Cerebellar cortex (tissue), 1 donor: ENCODE results near the gene NRSN2.
A peak's percentile ranks its signal among the peaks of the same experiment; 100 is the strongest.

Experiments used
- DNase-seq: peaks from one replicate; pipeline ENCODE4 v3.0.0-alpha.2; 2015; ENCODE audit warnings: low spot score

Gene NRSN2, protein sequence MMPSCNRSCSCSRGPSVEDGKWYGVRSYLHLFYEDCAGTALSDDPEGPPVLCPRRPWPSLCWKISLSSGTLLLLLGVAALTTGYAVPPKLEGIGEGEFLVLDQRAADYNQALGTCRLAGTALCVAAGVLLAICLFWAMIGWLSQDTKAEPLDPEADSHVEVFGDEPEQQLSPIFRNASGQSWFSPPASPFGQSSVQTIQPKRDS

DNA sequence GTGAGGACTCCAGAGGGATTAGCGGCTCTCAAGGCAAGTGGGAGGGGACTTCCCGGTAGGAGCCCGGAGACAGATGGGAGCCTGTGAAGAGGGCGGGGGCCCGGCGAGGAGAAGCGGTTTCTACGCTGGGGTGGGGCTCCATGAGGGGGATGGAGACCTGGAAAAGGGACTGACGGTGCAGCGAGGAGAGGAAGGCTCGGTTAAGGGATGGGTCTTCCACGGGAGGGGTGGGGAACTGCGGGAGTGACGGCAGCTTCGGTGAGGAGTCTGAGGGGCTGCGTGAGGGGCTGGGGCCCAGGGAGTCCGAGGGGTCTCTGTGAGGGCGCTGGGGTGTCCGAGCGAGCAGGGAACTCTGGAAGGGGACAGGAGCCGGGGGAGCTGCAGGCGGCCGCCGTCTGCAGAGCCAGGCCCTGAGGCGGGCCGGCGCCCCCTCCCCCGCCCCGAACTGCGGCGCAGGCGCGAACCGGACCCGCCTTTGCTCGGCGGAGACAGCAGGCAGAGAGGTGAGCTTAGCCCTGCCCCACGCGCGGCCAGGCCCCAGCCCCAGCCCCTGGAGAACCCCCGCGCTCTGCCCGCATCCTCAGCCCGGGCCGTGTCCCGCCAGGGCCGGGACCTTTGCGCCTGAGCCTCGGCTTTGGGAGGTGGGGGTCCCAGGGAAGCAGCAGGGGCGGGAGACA, at the start of gene NRSN2:
Gene NRSN2, plus strand, starts transcription at position 472 of the 677 bp plus-strand sequence. CDS start 2,533 bp downstream, outside the sequence.
- peak; percentile 78 for DNase-seq

DNA sequence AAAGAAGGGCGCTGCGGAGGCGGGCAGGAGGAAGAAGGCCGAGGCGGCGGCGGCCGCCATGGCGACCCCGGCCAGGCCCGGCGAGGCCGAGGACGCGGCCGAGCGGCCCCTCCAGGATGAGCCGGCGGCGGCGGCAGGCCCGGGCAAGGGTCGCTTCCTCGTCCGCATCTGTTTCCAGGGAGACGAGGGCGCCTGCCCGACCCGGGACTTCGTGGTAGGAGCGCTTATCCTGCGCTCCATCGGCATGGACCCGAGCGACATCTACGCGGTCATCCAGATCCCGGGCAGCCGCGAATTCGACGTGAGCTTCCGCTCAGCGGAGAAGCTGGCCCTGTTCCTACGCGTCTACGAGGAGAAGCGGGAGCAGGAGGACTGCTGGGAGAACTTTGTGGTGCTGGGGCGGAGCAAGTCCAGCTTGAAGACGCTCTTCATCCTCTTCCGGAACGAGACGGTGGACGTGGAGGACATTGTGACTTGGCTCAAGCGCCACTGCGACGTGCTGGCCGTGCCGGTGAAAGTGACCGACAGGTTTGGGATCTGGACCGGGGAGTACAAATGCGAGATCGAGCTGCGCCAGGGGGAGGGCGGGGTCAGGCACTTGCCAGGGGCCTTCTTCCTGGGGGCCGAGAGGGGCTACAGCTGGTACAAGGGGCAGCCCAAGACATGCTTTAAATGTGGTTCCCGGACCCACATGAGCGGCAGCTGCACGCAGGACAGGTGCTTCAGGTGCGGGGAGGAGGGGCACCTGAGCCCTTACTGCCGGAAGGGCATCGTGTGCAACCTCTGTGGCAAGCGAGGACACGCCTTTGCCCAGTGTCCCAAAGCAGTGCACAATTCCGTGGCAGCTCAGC, 48.8 kb upstream of the NRSN2 start:
- peak; percentile 54 for DNase-seq

DNA sequence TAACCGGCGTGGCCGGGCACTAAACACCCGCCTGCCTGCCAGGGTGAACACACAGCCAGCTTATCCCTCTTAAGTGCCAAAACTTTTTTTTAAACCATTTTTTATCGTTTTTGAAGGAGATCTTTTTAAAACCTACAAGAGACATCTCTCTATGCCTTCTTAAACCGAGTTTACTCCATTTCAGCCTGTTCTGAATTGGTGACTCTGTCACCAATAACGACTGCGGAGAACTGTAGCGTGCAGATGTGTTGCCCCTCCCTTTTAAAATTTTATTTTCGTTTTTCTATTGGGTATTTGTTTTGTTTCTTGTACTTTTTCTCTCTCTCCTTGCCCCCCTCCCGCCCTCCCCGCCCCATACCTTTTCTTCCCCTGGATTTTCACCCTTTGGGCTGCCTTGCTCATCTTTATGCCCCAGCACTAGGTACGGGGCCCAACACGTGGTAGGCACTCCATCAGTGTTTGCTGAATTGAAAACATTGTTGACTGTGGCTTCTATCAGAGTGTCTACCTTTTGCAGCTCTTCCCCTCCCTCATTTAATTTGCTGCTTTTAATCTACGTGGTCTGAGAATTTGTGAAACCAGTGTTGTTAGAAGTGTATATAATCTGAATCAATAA, 48.0 kb upstream of the NRSN2 start:
- no peak for DNase-seq

DNA sequence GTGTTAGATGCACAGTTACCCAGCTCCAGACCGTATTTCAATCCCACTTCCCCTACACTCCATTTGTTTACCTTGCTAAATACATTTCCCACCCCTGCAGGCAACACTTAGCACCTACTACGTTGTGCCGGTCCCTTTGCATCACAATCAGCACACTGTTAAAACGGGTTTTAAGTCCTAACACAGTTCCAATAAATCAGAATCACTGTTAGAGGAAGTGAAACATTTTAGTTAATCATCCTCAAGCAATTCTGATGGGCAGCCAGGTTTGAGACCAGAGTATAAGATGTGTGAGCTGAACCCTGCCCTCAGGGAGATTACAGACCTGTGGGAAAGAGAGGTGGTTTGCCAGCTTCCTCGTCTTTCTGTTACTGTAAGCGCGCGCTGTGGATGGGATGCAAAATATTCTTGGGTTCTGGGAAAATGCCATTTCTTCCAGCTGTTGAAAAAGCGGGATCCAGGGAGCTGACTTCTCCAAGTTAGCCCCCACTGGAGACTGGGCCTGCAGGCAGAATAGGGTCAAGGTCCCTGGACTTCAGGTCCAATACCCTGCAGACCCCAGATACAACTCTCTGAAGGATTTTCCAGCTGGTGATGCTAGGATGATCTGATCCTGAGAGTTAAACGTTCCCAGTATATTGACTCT, 46.4 kb upstream of the NRSN2 start:
- DNase-seq: no peak

DNA sequence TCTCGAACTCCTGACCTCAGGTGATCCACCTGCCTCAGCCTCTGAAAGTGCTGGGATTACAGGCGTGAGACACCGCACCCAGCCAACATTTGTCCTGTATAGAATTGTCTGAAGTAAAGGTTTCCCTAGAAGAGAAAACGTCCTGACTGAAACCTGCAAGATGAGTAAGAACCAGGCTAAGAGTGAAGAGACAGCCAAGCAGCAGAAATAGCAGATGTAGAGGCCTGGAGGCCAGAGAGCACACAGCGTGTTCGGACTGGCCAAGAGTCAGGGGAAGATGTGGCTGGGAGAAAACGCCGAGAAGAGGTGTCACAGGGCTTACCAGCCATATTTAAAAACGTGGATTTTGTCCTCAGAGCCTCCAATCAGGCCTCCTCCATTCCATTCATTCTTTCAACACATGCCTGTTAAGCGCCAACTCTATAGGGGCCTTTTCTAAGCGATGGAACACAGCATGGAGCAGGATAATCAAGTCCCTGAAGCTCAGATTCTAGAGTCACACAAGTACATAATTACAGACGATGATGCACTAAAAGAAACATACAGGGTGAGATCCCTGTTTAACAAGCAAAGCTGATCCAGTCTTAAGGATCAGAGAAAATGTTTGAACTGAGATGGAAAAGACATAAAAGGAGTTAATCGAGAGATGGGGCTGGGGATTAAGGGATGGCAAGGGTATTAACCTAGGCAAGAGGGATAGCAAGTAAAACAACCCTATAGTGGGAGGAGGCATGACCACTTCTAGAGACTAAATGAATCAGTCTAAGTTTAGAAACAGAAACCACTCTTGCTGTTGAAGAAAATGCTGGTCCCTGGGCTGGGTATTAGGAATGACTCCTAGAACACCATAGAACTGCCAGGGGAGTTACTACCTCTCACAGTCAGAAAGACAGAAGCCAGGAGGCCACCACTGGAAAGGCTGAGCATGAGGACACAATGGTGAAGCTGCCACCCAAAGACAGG, 44.7 kb upstream of the NRSN2 start:
- no peak for DNase-seq

DNA sequence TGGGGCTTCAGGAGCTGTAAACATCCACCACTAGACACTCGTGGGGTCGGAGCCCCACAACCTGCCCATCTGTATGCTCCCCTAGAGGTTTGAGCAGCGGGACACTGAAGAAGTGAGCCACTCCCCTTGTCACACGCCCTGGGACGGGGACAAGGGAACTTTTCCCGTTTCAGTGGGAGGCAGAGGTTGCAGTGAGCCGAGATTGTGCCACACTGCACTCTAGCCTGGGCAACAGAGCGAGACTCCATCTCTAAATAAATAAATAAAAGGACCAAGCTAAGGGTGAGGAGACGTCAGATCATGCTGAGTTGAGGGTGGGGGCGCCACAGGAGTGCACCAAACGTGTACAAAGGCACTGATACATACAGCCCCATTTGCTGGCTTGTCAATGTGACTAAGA, 41.2 kb upstream of the NRSN2 start:
- no peak for DNase-seq

DNA sequence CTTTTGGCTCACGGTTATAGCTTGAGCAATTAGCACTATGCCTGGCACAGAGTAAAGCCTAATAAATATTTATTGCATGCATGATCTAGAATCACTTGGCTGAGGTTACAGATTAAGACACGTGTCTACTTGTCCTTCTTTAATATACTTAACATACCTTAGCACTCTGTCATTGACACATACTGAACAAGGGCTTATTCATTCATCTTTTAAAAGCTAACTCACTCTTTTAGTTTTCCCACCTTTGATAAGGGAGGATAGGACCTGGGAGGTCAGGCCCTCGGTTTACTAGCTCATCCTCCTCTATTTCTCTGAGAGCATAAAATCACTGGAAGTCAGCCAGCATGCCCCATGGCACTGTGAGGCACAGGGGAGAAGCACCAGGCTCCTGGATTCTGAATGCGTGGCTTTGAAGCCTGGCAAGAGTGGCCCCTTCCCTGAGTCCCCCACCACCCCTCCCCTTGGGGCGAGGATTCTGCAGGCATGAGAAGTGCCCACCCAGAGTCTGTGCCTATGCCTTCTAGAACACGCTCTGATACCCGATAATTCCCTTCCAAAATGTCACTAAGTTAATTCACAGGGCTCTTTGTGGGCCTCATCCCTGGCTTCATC, 38.4 kb upstream of the NRSN2 start:
- no peak for DNase-seq

DNA sequence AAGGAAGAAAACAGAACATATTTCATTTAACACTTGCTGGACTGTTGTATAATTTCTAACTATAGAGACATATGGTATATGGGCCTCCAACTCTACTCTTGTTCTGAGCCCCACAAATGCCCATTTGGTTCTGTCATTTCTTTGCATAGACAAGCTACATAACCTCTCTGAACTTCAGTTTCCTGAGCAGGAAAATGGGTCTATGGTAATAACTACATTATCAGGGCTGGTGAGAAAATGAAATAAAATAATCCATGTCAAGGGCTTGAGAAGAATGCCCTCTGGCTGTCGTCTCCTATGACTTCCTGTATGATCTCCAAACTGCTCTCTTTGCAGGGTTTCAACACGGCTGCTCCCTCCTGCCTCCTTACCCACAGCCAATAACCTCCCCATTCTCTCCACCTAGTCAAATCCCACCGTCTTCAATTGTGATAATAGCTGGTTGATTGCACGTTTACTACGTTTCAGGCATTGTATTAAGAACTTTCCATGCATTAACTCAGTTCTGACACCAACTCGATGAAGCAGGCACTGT, 37.5 kb upstream of the NRSN2 start:
- no peak for DNase-seq

DNA sequence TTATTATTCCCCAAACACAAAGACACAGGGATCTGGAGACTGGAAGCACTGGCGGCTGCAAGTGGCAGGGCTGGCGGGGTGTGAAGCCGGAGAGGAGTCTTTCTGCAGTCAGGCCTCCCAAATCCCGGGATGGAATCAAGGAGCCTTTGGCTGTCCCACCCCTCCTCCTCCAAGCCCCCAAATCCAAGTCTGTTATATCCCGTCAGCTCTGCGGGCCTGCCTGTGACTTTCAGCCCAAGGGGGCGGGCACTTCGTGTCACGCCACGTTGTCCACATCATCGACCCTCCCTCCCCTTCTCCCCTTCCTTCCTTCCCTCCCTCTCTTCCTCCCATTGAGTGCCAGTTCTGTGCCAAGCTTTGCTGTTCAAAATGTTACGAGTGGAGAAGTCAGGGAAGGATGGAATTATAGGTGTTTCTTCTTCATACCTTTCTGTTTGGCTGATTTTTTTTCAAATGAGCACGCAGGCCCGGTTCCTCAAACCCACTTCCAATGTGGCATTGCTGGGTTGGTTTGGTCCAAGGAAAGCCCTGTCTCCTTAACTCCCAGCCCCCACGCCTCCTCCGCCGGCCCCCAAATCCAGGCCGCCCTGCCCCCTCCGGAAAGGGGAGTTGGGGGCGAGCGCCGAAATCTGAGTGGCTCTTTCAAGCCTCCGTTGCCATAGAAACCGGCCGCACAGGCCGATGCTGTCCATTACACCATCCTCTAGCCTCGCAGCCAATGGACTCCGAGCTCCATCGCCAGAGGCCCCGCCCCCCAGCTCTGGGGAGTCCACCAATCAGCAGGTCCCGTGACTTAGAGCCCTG, 36.9 kb upstream of the NRSN2 start:
- DNase-seq: peak; percentile 100

DNA sequence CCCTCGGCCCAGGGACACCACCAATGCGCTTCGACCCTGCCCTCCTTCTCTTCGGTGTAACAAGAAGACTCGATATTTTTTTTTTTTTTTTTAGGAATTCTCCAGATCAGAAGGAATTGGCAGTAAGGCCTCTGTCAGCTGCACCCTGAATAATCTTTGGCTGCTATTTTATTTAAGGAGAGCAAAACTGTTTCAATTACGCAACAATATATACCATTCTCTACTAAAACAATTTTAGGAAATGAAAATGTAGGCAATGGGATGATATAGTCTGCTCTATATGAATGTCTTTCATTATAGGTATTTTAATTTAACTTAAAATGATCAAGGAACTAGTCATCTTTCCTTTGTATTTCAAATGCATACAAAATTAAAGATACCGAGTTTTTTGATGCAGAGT, 36.3 kb upstream of the NRSN2 start:
- no peak for DNase-seq

DNA sequence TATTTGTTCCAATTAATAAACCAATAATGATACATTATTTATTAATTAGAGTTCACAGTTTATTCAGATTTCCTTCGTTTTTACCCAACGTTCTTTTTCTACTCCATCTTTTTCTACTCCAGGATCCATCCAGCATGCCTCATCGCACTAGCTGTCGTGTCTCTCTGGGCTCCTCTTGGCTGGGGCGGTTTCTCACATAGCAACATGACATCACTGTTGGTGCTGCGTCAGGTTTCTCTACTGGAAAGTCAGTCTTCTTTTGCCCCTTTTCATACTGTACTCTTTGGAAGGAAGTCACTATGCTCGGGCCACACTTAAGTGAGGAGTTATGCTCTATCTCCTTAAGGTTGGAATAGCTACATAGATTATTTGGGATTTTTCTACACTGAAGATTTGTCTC, 35.3 kb upstream of the NRSN2 start:
- no peak for DNase-seq

DNA sequence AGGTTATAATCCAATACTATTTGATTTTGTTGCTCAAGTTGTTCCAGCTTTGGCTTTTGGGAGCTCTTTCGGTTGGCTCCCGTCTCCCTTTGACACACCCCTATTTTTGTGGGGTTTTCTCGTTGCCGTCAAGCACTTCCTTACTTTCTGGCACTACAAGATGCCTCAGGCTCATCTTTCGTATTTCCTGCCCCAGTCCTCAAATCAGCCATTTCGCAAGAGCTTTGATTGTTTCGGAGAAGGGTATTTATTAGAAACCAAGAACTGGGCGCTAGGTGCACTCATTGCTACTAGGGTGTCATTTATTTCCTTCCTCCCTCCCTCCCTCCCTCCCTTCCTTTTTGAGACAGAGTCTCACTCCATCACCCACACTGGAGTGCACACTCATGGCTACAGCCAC, 34.8 kb upstream of the NRSN2 start:
- no peak for DNase-seq

DNA sequence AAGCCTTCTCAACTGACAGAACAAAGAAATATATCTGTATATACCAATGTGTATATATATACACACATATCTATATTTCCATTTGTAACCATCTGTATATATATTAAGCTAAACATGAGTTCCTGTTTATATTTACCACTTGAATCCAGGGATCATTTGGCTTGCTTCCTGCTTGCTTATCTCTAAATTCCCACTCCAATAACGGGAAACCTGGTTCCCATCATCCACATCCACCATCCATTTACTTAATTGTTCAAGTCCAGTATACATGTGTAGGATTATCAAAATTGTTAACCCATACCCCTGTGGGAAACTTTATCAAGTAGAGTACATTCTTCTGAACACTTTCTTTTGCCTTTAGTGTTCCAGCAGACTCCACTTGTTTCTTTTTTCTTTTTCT, 34.0 kb upstream of the NRSN2 start:
- no peak for DNase-seq

DNA sequence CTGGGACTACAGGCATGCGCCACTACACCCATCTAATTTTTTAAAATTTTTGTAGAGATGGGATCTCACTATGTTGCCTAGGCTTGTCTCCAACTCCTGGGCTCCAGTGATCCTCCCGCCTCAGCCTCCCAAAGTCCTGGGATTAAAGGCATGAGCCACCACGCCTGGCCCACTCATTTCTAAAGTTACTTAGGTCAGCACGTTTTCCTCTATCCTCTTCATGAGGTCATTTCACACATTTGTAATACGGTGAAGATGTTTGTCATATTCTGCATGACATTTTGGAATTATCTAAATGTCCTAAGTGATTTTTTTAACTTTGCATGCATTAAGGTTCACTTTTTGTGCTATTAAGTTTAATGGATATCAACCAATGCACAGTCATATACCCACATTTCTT, 33.5 kb upstream of the NRSN2 start:
- DNase-seq: no peak

DNA sequence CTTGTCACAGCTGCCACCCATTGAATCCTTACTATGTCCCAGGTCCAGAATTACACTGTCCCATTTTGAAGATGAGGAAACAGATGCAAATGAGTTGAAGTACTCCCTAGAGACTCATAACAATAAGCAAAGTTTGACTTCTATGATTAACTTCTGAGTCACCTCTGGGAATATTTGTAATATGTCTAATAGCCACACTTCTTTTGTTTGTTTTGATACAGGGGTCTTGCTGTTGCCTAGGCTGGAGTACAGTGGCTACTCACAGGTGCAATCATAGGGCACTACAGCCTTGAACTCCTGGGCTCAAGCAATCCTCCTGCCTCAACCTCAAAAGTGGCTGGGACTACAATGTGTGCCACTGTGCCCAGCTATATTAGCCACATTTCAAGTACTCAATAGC, 33.0 kb upstream of the NRSN2 start:
- no peak for DNase-seq

DNA sequence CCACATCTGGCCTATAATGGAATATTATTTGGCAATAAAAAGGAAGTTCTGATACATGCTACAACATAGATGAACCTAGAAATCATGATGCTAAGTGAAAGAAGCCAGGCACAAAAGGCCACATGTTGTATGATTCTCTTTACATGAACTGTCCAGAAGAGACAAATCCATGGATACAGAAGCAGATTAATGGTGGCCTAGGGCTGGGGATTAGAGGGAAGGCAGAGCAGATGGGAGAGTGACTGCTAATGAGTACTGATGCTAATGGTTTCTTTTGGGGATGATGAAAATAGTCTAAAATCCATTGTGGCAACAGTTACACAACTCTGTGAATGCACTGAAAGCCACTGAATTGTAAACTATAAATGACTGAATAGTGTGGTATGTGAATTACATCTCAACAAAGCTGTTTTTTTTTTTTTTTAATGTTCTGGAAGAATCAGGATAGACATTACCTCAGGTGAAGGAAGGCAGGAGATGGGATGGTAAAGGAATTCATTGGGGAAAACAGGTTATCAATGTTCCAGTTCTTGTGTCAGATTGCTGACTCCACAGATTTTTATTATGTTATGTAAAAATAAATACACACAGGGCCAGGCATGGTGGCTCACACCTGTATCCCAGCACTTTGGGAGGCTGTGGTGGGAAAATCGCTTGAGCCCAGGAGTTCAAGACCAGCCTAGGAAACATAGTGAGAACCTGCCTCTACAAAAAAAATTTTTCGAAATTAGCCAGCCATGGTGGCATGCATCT, 30.4 kb upstream of the NRSN2 start:
- no peak for DNase-seq

DNA sequence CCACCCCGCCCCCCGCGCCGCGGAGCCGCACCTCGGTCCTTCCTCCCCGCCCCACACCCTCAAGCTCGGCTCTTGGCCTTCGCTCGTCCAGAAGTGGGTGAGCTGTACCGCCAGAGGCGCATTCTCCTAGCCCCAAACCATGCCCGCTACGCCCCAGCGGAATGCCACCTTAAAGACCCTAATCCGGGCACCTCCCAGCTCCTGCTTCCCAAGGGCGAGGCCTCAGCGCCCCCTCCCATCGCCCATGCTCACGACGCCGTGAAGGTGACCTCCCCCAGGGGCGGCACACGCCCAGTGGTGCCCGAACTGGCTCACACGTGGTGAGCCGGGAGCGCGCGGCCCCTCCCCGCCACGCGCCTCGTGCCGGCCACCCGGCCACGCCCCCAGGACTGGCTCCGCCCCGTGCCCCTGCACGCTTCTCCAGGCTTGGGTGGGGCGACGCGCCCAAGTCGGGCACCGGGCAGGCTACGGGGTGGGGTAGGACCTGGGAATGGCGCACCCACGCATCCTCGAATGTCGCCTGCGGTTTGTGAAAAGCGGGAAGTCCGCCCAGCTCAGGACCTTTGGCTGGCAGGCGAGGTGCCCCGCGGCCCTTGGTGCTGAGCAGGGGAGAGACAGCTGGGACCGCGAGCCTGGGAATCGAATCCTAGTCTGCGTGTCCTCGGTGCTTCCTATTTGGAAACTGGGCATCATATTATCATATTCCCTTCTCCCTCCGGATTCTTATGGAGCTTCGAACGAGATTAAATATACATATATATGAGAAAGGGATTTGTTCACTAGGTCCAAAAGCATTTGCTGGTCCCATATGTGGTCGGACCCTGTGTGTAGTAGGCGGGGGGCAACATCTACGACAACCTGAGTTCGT, 22.5 kb upstream of the NRSN2 start:
- peak; percentile 88 for DNase-seq
